SK-N-MC (cell line): ENCODE measurements around the gene NBEA.

Experiments used
- DNase-seq: peaks from one replicate; pipeline ENCODE4 v3.0.0-alpha.2; 2011; ENCODE audit warnings: low read depth, low spot score
- H3K27ac ChIP-seq: fragments of 200-600 bp; sonication (generic); 2 replicates; pipeline ENCODE4 v1.5.1; 2016; ENCODE audit warnings: mixed run types
- H3K36me3 ChIP-seq: fragments of 200-600 bp; sonication (generic); 2 replicates; pipeline ENCODE4 v1.6.1; 2017; ENCODE audit warnings: antibody characterized with exemption, low read length, mixed read lengths; ENCODE audit not compliant: insufficient read depth
- H3K4me3 ChIP-seq: fragments of 200-600 bp; sonication (generic); 2 replicates; pipeline ENCODE4 v1.5.1; 2016
- H3K9ac ChIP-seq: fragments of 200-600 bp; sonication (generic); 2 replicates; pipeline ENCODE4 v1.8.0; 2017; ENCODE audit warnings: mixed run types, mixed read lengths; ENCODE audit not compliant: insufficient read length
- H3K9me3 ChIP-seq: fragments of 200-600 bp; sonication (generic); 2 replicates; pipeline ENCODE4 v1.6.1; 2017; ENCODE audit warnings: low read depth, mild to moderate bottlenecking, antibody characterized with exemption, low read length, moderate library complexity, mixed read lengths
- EZH2 ChIP-seq: fragments of 200-600 bp; sonication (generic); IDR thresholded peaks from one replicate; pipeline ENCODE4 v1.6.1; 2017; ENCODE audit warnings: antibody characterized with exemption
- FOXP2 ChIP-seq: optimal IDR thresholded peaks from 2 replicates; pipeline ENCODE3; 2011; ENCODE audit warnings: mild to moderate bottlenecking, moderate library complexity; ENCODE audit not compliant: insufficient read depth; ENCODE audit errors: extremely low read length, control extremely low read depth
- POLR2AphosphoS5 ChIP-seq: IDR thresholded peaks from 2 replicates; pipeline ENCODE4 v1.6.1; 2012; ENCODE audit warnings: mild to moderate bottlenecking, low read depth, low read length, borderline replicate concordance

NBEA gene

GRCh38 chr13:35474496-35475211, 532.6 kb downstream of the NBEA start:
- TF ChIP-seq POLR2AphosphoS5 (no peak), FOXP2 (no peak), EZH2 (no peak)
- Histone ChIP-seq H3K36me3 (no peaks in the 10 kb centered on the region), H3K4me3 (no peak overlapping the region), H3K9ac (no peak overlapping the region), H3K27ac (no peak overlapping the region), H3K9me3 (no peaks in the 10 kb centered on the region)
- DNase-seq = no peak

- H3K4me3 ChIP-seq = no peak overlapping the region
Observed at GRCh38 chr13:35475212-35475959, 533.3 kb downstream of the NBEA start.

GRCh38 chr13:35475960-35476943, 534.2 kb downstream of the NBEA start, which contains the start of gene MAB21L1:
Gene MAB21L1 (minus strand): TSS chr13:35476689. CDS start chr13:35476138, 551 bp downstream.
- H3K4me3 ChIP-seq = no peak within 1 kb of the TSS
- no peak within 1 kb of the TSS for H3K9ac ChIP-seq
- H3K36me3 ChIP-seq = no peaks in the 10 kb centered on the region
- H3K9me3 ChIP-seq = no peaks in the 10 kb centered on the region
- DNase-seq = no peak
- TF ChIP-seq FOXP2 (no peak), EZH2 (no peak), POLR2AphosphoS5 (no peak)
- no peak within 1 kb of the TSS for H3K27ac ChIP-seq

More at GRCh38 chr13:35475212-35475959, 533.3 kb downstream of the NBEA start:
- no peaks in the 10 kb centered on the region for H3K9me3 ChIP-seq
- no peaks in the 10 kb centered on the region for H3K36me3 ChIP-seq
- DNase-seq = no peak
- TF ChIP-seq FOXP2 (no peak), POLR2AphosphoS5 (no peak)
- no peak overlapping the region for H3K27ac ChIP-seq
- no peak overlapping the region for H3K9ac ChIP-seq

- no peaks in the 10 kb centered on the region for H3K9me3 ChIP-seq
- no peak for DNase-seq
- H3K36me3 ChIP-seq = no peaks in the 10 kb centered on the region
- TF ChIP-seq FOXP2 = no peak
- TF ChIP-seq EZH2 = no peak
- TF ChIP-seq POLR2AphosphoS5 = no peak
- H3K9ac ChIP-seq = no peak overlapping the region
- no peak overlapping the region for H3K27ac ChIP-seq
- no peak overlapping the region for H3K4me3 ChIP-seq
Observed at GRCh38 chr13:35477386-35477946, 535.4 kb downstream of the NBEA start.

GRCh38 chr13:35478271-35479037, 536.4 kb downstream of the NBEA start:
- H3K36me3 ChIP-seq = no peaks in the 10 kb centered on the region

GRCh38 chr13:35479038-35479492, 537.0 kb downstream of the NBEA start:
- TF ChIP-seq FOXP2 = no peak
- no peak for TF ChIP-seq EZH2
- TF ChIP-seq POLR2AphosphoS5 = no peak
- Histone ChIP-seq H3K36me3 (no peaks in the 10 kb centered on the region), H3K9me3 (no peaks in the 10 kb centered on the region), H3K9ac (no peak overlapping the region), H3K27ac (no peak overlapping the region), H3K4me3 (no peak overlapping the region)
- no peak for DNase-seq

More at GRCh38 chr13:35478271-35479037, 536.4 kb downstream of the NBEA start:
- Histone ChIP-seq H3K27ac (no peak overlapping the region), H3K9me3 (no peaks in the 10 kb centered on the region), H3K4me3 (no peak overlapping the region), H3K9ac (no peak overlapping the region)
- no peak for DNase-seq
- TF ChIP-seq POLR2AphosphoS5 (no peak), FOXP2 (no peak), EZH2 (no peak)

- Histone ChIP-seq H3K27ac (no peak overlapping the region), H3K9ac (no peak overlapping the region), H3K4me3 (no peak overlapping the region), H3K36me3 (no peaks in the 10 kb centered on the region), H3K9me3 (no peaks in the 10 kb centered on the region)
- no peak for DNase-seq
- TF ChIP-seq EZH2 (no peak), FOXP2 (no peak), POLR2AphosphoS5 (no peak)
Observed at GRCh38 chr13:35479706-35480105, 537.6 kb downstream of the NBEA start.
